SJSA1 (cell line): ENCODE measurements around the gene CAB39L. TPM values are rescaled to one million over a fixed set of nuclear protein-coding genes. Genes with fewer than 3 reads are reported as not detected.
"Not testable (repeated sequence)": the region's sequence is repeated elsewhere in the genome, so short reads cannot be mapped to it uniquely, and the experiment has no call there.

ENCODE experiments used
- DNase-seq, 2 experiments: peaks; one replicate each; pipeline ENCODE4 v3.0.0-alpha.2; 2015 to 2020; ENCODE audit warnings: low spot score in 2 of 2, low read depth in 1 of 2
- H3K27ac ChIP-seq: fragments of 250-450 bp; sonication (Bioruptor Pico); 2 replicates; pipeline ENCODE4 v1.5.1; 2020; ENCODE audit warnings: mild to moderate bottlenecking, moderate library complexity
- H3K27me3 ChIP-seq: fragments of 250-450 bp; sonication (Bioruptor Pico); replicated peaks from 2 replicates; pipeline ENCODE4 v1.5.1; 2020; ENCODE audit warnings: mild to moderate bottlenecking, moderate library complexity
- H3K36me3 ChIP-seq: fragments of 250-450 bp; sonication (Bioruptor Pico); 2 replicates; pipeline ENCODE4 v1.5.1; 2020; ENCODE audit warnings: mild to moderate bottlenecking
- H3K4me1 ChIP-seq: fragments of 250-450 bp; sonication (Bioruptor Pico); replicated peaks from 2 replicates; pipeline ENCODE4 v1.6.1; 2021; ENCODE audit warnings: mild to moderate bottlenecking
- H3K4me3 ChIP-seq: fragments of 250-450 bp; sonication (Bioruptor Pico); 2 replicates; pipeline ENCODE4 v1.5.1; 2020; ENCODE audit warnings: mild to moderate bottlenecking
- H3K9me3 ChIP-seq: fragments of 250-450 bp; sonication (Bioruptor Pico); replicated peaks from 2 replicates; pipeline ENCODE4 v1.5.1; 2020; ENCODE audit warnings: mild to moderate bottlenecking
- total RNA-seq: library from RNA; depleted of rRNA; stranded (reverse); fragments of >200 nt; shearing (Covaris generic); gene quantifications from 2 replicates; pipeline ENCODE4 v1.2.3, GENCODE V29; 2014

CAB39L gene
- total RNA-seq, 1 experiment from 2014 or later: 6.5 TPM

- H3K4me3 ChIP-seq: no peak overlapping the region
- no peak for DNase-seq
- no peaks in the 10 kb centered on the region for H3K27me3 ChIP-seq
- no peaks in the 10 kb centered on the region for H3K9me3 ChIP-seq
- H3K27ac ChIP-seq: no peak overlapping the region
- H3K36me3 ChIP-seq: no peaks in the 10 kb centered on the region
- no peaks in the 10 kb centered on the region for H3K4me1 ChIP-seq
Observed at GRCh38 chr13:49342454-49342853, 101.4 kb downstream of the CAB39L start.

DNA sequence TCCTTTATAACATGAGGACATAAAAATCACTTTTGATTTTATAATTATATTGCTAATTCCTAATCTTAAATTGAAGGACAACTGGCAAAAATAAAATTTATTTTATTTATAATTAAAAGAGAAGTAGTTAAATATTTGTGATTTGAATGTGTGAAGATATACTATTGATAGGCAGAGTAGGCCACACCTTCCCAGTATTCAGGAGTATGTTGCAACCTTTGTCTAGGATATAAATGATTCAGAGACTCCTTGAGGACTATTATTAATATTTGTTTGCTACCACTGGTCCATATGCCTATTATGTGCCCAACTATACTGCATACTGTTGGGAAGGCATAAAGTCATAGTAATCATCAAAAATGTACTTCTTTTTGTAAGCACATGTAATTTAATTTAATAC, 101.9 kb downstream of the CAB39L start:
- Histone ChIP-seq H3K36me3 (no peaks in the 10 kb centered on the region), H3K27me3 (no peaks in the 10 kb centered on the region), H3K4me3 (no peak overlapping the region), H3K9me3 (no peaks in the 10 kb centered on the region), H3K4me1 (no peaks in the 10 kb centered on the region), H3K27ac (no peak overlapping the region)
- no peak for DNase-seq

- H3K4me3 ChIP-seq: no peak overlapping the region
- no peaks in the 10 kb centered on the region for H3K36me3 ChIP-seq
- no peaks in the 10 kb centered on the region for H3K9me3 ChIP-seq
- H3K4me1 ChIP-seq: no peaks in the 10 kb centered on the region
- no peak overlapping the region for H3K27ac ChIP-seq
- H3K27me3 ChIP-seq: no peaks in the 10 kb centered on the region
- no peak for DNase-seq
Observed at GRCh38 chr13:49341517-49341916, 102.3 kb downstream of the CAB39L start.

DNA sequence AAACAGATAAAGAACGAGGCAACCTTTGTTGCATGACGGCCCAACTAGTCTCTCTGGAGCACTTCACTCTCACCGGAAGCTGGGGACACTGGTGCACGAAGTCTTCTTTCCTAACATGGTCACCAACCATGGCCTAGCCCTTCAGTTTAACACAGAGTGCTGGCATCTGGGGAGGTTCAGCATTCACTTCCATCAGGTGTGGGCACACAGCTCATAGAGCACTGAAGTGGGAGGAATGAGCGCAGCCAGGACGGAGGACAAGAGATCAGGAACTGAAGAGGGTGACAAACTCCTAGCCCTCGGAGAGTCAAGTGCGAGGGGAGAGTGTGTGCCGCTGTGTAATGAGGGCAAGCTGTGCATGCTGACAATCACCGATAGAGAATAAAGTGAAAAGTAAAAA, 103.7 kb downstream of the CAB39L start:
- H3K27me3 ChIP-seq: no peaks in the 10 kb centered on the region
- H3K4me3 ChIP-seq: no peak overlapping the region
- H3K4me1 ChIP-seq: no peaks in the 10 kb centered on the region
- H3K27ac ChIP-seq: no peak overlapping the region
- DNase-seq: no peak
- H3K9me3 ChIP-seq: no peaks in the 10 kb centered on the region
- no peaks in the 10 kb centered on the region for H3K36me3 ChIP-seq

- no peaks in the 10 kb centered on the region for H3K4me1 ChIP-seq
- no peak for DNase-seq
- no peak overlapping the region for H3K27ac ChIP-seq
- no peak overlapping the region for H3K4me3 ChIP-seq
- H3K36me3 ChIP-seq: no peaks in the 10 kb centered on the region
- no peaks in the 10 kb centered on the region for H3K27me3 ChIP-seq
- H3K9me3 ChIP-seq: no peaks in the 10 kb centered on the region
Observed at GRCh38 chr13:49336655-49337054, 107.2 kb downstream of the CAB39L start.

DNA sequence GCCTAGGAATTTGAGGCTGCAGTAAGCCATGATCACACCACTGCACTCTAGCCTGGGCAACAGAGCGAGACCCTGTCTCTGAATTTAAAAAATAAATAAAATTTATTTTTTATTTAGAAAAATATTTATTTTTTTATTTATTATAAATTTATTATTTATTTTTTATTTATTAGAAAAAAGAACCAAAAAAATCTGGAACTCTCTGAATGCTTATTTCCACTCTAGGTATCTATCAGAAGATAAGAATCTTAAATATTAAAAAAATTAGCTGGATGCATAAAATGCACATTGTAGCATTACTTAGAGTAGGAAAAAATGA, 113.4 kb downstream of the CAB39L start:
- no peak for DNase-seq
- Histone ChIP-seq H3K27me3 (no peaks in the 10 kb centered on the region), H3K4me1 (peaks cover 9% of the 10 kb centered on the region), H3K36me3 (no peaks in the 10 kb centered on the region), H3K27ac (no peak overlapping the region), H3K9me3 (no peaks in the 10 kb centered on the region), H3K4me3 (no peak overlapping the region)

- no peaks in the 10 kb centered on the region for H3K9me3 ChIP-seq
- no peaks in the 10 kb centered on the region for H3K27me3 ChIP-seq
- no peak overlapping the region for H3K4me3 ChIP-seq
- H3K36me3 ChIP-seq: no peaks in the 10 kb centered on the region
- H3K4me1 ChIP-seq: peaks cover 9% of the 10 kb centered on the region
- no peak overlapping the region for H3K27ac ChIP-seq
- no peak for DNase-seq
Observed at GRCh38 chr13:49329831-49330545, 113.9 kb downstream of the CAB39L start.

DNA sequence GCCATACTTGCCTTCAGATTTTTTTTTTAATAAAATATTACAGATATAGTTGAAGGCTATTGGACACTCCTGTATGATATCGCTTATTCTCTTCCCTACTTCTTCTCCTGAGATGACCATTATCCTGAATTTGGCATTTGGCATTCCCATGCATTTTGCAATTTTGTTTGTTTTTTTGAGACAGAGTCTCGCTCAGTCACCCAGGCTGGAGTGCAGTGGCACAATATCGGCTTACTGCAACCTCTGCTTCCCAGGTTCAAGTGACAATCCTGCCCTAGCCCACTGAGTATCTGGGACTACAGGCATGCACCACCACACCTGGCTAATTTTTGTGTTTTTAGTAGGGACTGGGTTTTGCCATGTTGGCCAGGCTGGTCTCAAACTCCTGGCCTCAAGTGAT, 116.7 kb downstream of the CAB39L start:
- not testable (repeated sequence) for DNase-seq, H3K27ac ChIP-seq, H3K36me3 ChIP-seq, H3K9me3 ChIP-seq, H3K27me3 ChIP-seq, H3K4me3 ChIP-seq, H3K4me1 ChIP-seq

- no peak for DNase-seq
Observed at GRCh38 chr13:49326222-49326917, 117.5 kb downstream of the CAB39L start.

GRCh38 chr13:49323344-49323743, 120.5 kb downstream of the CAB39L start:
- Histone ChIP-seq H3K27me3 (no peaks in the 10 kb centered on the region), H3K9me3 (no peaks in the 10 kb centered on the region), H3K4me1 (peaks cover 29% of the 10 kb centered on the region), H3K27ac (no peak overlapping the region), H3K4me3 (no peak overlapping the region), H3K36me3 (no peaks in the 10 kb centered on the region)
- no peak for DNase-seq

More at GRCh38 chr13:49326222-49326917, 117.5 kb downstream of the CAB39L start:
- Histone ChIP-seq H3K36me3 (no peaks in the 10 kb centered on the region), H3K4me1 (peaks cover 9% of the 10 kb centered on the region), H3K27me3 (no peaks in the 10 kb centered on the region), H3K4me3 (no peak overlapping the region), H3K9me3 (no peaks in the 10 kb centered on the region), H3K27ac (no peak overlapping the region)

DNA sequence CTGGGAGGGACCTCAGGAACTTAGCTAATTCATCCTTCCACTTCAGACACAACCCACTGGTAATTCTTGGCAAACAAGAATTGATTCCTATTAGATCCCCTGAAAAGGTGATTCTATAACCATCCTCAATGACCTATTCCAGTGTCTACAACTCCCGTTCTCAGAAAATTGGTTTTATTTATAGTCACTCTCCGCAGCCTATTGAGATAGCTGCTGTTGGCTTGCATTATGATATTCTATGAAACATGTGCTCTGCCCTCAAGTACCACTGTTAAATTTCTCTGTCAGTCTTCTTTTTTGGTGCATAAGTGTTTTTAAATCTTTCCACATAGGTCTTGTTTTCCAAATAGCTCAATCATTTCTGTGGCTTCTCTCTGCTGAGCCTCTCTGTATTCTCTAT, 121.2 kb downstream of the CAB39L start:
- no peak for DNase-seq
- Histone ChIP-seq H3K27ac (no peak overlapping the region), H3K9me3 (no peaks in the 10 kb centered on the region), H3K4me1 (peaks cover 26% of the 10 kb centered on the region), H3K36me3 (no peaks in the 10 kb centered on the region), H3K27me3 (no peaks in the 10 kb centered on the region), H3K4me3 (no peak overlapping the region)

- Histone ChIP-seq H3K4me3 (no peak overlapping the region), H3K27ac (no peak overlapping the region), H3K4me1 (peaks cover 23% of the 10 kb centered on the region), H3K36me3 (no peaks in the 10 kb centered on the region), H3K9me3 (no peaks in the 10 kb centered on the region), H3K27me3 (no peaks in the 10 kb centered on the region)
- DNase-seq: no peak
Observed at GRCh38 chr13:49320975-49321374, 122.9 kb downstream of the CAB39L start.

GRCh38 chr13:49319951-49320350, 123.9 kb downstream of the CAB39L start:
- no peaks in the 10 kb centered on the region for H3K9me3 ChIP-seq
- H3K4me1 ChIP-seq: peaks cover 24% of the 10 kb centered on the region
- H3K36me3 ChIP-seq: no peaks in the 10 kb centered on the region
- H3K27ac ChIP-seq: peak overlapping the region; percentile 76
- DNase-seq: no peak
- no peaks in the 10 kb centered on the region for H3K27me3 ChIP-seq
- H3K4me3 ChIP-seq: no peak overlapping the region

- H3K27ac ChIP-seq: peak overlapping the region; percentile 76
- DNase-seq: peak in 1 of 2 experiments; percentile 52
- no peaks in the 10 kb centered on the region for H3K27me3 ChIP-seq
- H3K4me3 ChIP-seq: no peak overlapping the region
- H3K4me1 ChIP-seq: peaks cover 28% of the 10 kb centered on the region
- H3K9me3 ChIP-seq: no peaks in the 10 kb centered on the region
- no peaks in the 10 kb centered on the region for H3K36me3 ChIP-seq
Observed at GRCh38 chr13:49319551-49319950, 124.3 kb downstream of the CAB39L start.
